K562 (cell line): Measurements from ENCODE around the gene KXD1. TPM values are rescaled to one million over a fixed set of nuclear protein-coding genes. Genes with fewer than 3 reads are reported as not detected.

Experiments used
- CAMTA2 ChIP-seq: fragments of 250-450 bp; sonication (Bioruptor Pico); conservative IDR thresholded peaks from 2 replicates; pipeline ENCODE4 v1.5.1; 2022
- CREM ChIP-seq: IDR thresholded peaks from 2 replicates; pipeline ENCODE4 v1.6.1; 2014; ENCODE audit warnings: antibody characterized with exemption, low read depth
- CXXC5 ChIP-seq: fragments of 250-450 bp; sonication (Bioruptor Pico); IDR thresholded peaks from 2 replicates; pipeline ENCODE4 v1.8.0; 2022; ENCODE audit warnings: inconsistent platforms, mild to moderate bottlenecking, moderate library complexity
- EHMT2 ChIP-seq: fragments of 450-650 bp; IDR thresholded peaks from 2 replicates; pipeline ENCODE4 v1.6.1; 2018; ENCODE audit warnings: antibody characterized with exemption
- FOXM1 ChIP-seq, 2 experiments: fragments of 450-650 bp in 1 of 2; sonication (generic) in 1 of 2; formaldehyde crosslinking in 1 of 2; IDR thresholded peaks; 2 replicates each; pipeline versions ENCODE4 v1.6.1 to v1.9.0; 2017 to 2022; ENCODE audit warnings: low read depth in 2 of 2, mild to moderate bottlenecking in 2 of 2, missing genetic modification reagents in 1 of 2, moderate library complexity in 1 of 2
- MED1 ChIP-seq: sonication (generic); formaldehyde crosslinking; IDR thresholded peaks from 2 replicates; pipeline ENCODE4 v1.8.1; 2023; ENCODE audit warnings: missing genetic modification reagents, borderline replicate concordance
- PHF8 ChIP-seq: fragments of 200-600 bp; sonication (generic); IDR thresholded peaks from 2 replicates; pipeline ENCODE4 v1.6.1; 2012; ENCODE audit warnings: mixed run types, mild to moderate bottlenecking, inconsistent platforms, low read length, moderate library complexity, borderline replicate concordance
- PTRF ChIP-seq: fragments of 450-650 bp; IDR thresholded peaks from 2 replicates; pipeline ENCODE4 v1.6.1; 2016; ENCODE audit warnings: mild to moderate bottlenecking, missing genetic modification characterization, missing compliant biosample characterization
- SMARCA5 ChIP-seq: fragments of 450-650 bp; IDR thresholded peaks from 2 replicates; pipeline ENCODE4 v1.6.1; 2016
- TAL1 ChIP-seq: fragments of 450-650 bp; IDR thresholded peaks from 2 replicates; pipeline ENCODE4 v1.6.1; 2016; ENCODE audit warnings: mild to moderate bottlenecking
- TARDBP ChIP-seq: fragments of 450-650 bp; IDR thresholded peaks from 2 replicates; pipeline ENCODE4 v1.6.1; 2016
- TOE1 ChIP-seq, 2 experiments: fragments of 450-650 bp in 1 of 2; sonication (generic) in 1 of 2; formaldehyde crosslinking in 1 of 2; IDR thresholded peaks; 2 replicates each; pipeline versions ENCODE4 v1.7.1 to v1.8.0; 2016 to 2022; ENCODE audit warnings: borderline replicate concordance in 2 of 2, mild to moderate bottlenecking in 2 of 2, antibody characterized with exemption in 1 of 2, inconsistent platforms in 1 of 2, low read depth in 1 of 2, missing genetic modification reagents in 1 of 2, moderate library complexity in 1 of 2
- ZNF12 ChIP-seq: sonication (generic); formaldehyde crosslinking; IDR thresholded peaks from 2 replicates; pipeline ENCODE4 v1.4.0; 2020; ENCODE audit warnings: mild to moderate bottlenecking, missing genetic modification reagents
- ZNF133 ChIP-seq: fragments of 250-450 bp; sonication (Bioruptor Pico); IDR thresholded peaks from 2 replicates; pipeline ENCODE4 v1.4.0; 2020; ENCODE audit warnings: mild to moderate bottlenecking
- ZNF347 ChIP-seq: fragments of 450-650 bp; formaldehyde crosslinking; IDR thresholded peaks from 2 replicates; pipeline ENCODE4 v1.4.0; 2020; ENCODE audit warnings: low read depth, mild to moderate bottlenecking, moderate library complexity
- ZNF57 ChIP-seq: fragments of 450-650 bp; formaldehyde crosslinking; IDR thresholded peaks from 2 replicates; pipeline ENCODE4 v1.4.0; 2020; ENCODE audit warnings: mild to moderate bottlenecking, moderate library complexity
- ZNF586 ChIP-seq: fragments of 450-650 bp; formaldehyde crosslinking; conservative IDR thresholded peaks from 2 replicates; pipeline ENCODE4 v1.4.0; 2020; ENCODE audit warnings: mild to moderate bottlenecking, moderate library complexity
- polyA plus RNA-seq, 8 experiments: library from polyadenylated mRNA; depleted of rRNA in 4 of 8; stranded (reverse) in 5 of 8; unstranded in 3 of 8; fragments of >200 nt; fragmentation: Nextera tagmentation in 2 of 8; fragmentation: Illumina TruSeq in 1 of 8; extraction: Ambion mirVana in 2 of 8; extraction: Trizol in 1 of 8; gene quantifications; 2 replicates each; pipeline versions ENCODE4 v1.2.1 to v1.2.3, GENCODE V29; 2011 to 2014; ENCODE audit warnings: inconsistent platforms in 1 of 8, missing spikeins in 1 of 8
- total RNA-seq, 7 experiments: library from RNA; depleted of rRNA in 6 of 7; stranded (reverse); fragments of >200 nt in 6 of 7; fragmentation: Illumina TruSeq in 2 of 7; extraction: Trizol in 2 of 7; gene quantifications; 2 replicates each; pipeline versions ENCODE4 v1.2.1 to v1.2.3, GENCODE V29; 2011 to 2021; ENCODE audit warnings: low replicate concordance in 1 of 7
- TF ChIP-seq, protein P1 (sequence below), 3 experiments: IDR thresholded peaks in 2 of 3; conservative IDR thresholded peaks in 1 of 3; 2 replicates each; pipeline ENCODE4 v1.5.1; 2011 to 2012; ENCODE audit warnings: low read length in 3 of 3, mild to moderate bottlenecking in 3 of 3, control low read depth in 2 of 3, improper control_type of control experiment in 1 of 3, inconsistent platforms in 1 of 3, low read depth in 1 of 3, mixed read lengths in 1 of 3, moderate library complexity in 1 of 3; ENCODE audit not compliant: insufficient read depth in 2 of 3
- TF ChIP-seq, protein P2 (sequence below): sonication (generic); formaldehyde crosslinking; IDR thresholded peaks from 2 replicates; pipeline ENCODE4 v1.8.1; 2023; ENCODE audit warnings: mild to moderate bottlenecking, missing genetic modification reagents
- TF ChIP-seq, protein P3 (sequence below): fragments of 450-650 bp; IDR thresholded peaks from 2 replicates; pipeline ENCODE4 v1.7.1; 2018; ENCODE audit warnings: mild to moderate bottlenecking, low read depth; ENCODE audit not compliant: partially characterized antibody

The KXD1 gene
- total and polyA plus RNA-seq, 9 of the 15 experiments (the other 6 are each of a cell fraction or from before 2014, with no cell fraction given) = 21.9 to 210 (median 118) TPM

DNA sequence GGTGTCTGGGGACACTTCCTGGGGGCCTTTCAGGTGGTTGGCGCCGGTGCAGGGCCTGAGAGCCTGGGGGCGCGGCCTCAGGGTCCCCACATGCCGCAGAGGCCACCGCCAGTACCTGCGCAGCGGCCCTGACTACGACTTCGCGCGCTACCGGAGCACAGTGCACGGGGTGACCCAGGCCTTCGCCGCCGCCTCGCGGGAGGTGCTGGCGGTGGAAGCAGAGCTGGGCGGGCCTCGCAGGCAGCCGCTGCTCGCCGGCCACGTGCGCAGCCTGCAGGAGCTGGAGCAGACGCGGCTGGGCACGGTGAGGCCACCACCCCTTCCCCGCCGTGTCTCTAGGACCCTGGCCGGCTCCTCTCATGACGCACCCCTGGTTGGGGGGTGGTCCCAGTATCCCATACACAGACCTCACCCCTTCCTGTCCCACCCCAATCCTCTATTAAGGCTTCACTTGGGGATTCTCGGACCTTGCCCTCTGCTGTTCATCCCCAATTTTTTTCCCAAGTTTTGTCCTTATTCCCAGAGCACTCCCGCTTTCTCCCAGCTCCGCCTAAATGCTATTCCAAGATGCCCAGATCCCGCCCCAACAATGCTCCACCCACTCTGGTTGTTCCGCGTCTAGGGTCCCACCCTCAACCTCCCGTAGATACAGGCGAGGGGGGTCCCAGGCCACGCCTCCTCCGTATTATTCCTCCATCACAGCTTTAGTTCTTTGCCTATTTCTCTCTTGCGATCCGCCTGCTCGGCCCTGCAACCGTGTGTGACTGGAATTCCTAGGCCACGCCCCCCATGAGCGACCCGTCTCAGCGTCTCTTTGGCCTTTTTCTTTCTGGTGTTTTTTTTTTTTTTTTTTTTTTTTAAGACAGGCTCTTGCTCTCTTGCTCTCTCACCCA, 32.0 kb downstream of the KXD1 start (continued):
- TF ChIP-seq MED1 (CRISPR knock-in tag) (no peak), PHF8 (peak; percentile 42; the same call in 1 of the 2 replicates), EHMT2 (no peak), TAL1 (no peak), CXXC5 (CRISPR knock-in tag) (peak; percentile 52), FOXM1 (IDR thresholded peaks at IDR 0.05; ENCODE audit: low read depth) (no peak), FOXM1 (CRISPR knock-in tag; IDR thresholded peaks at IDR 0.05; ENCODE audit: low read depth) (peak; percentile 84; the same call in 1 of the 2 replicates), ZNF133 (CRISPR knock-in tag) (no peak), ZNF12 (CRISPR knock-in tag) (peak; percentile 21; the same call in 1 of the 2 replicates), CAMTA2 (CRISPR knock-in tag) (no peak), TOE1 (IDR thresholded peaks at IDR 0.05; ENCODE audit: borderline replicate concordance) (no peak), TOE1 (CRISPR knock-in tag; IDR thresholded peaks at IDR 0.05; ENCODE audit: borderline replicate concordance, low read depth) (no peak), ZNF347 (no peak), TARDBP (no peak), ZNF57 (no peak), CREM (peak; percentile 62; the same call in 1 of the 2 replicates), PTRF (tag) (no peak), ZNF586 (CRISPR knock-in tag) (no peak), SMARCA5 (no peak)
- TF ChIP-seq, protein P1, sequence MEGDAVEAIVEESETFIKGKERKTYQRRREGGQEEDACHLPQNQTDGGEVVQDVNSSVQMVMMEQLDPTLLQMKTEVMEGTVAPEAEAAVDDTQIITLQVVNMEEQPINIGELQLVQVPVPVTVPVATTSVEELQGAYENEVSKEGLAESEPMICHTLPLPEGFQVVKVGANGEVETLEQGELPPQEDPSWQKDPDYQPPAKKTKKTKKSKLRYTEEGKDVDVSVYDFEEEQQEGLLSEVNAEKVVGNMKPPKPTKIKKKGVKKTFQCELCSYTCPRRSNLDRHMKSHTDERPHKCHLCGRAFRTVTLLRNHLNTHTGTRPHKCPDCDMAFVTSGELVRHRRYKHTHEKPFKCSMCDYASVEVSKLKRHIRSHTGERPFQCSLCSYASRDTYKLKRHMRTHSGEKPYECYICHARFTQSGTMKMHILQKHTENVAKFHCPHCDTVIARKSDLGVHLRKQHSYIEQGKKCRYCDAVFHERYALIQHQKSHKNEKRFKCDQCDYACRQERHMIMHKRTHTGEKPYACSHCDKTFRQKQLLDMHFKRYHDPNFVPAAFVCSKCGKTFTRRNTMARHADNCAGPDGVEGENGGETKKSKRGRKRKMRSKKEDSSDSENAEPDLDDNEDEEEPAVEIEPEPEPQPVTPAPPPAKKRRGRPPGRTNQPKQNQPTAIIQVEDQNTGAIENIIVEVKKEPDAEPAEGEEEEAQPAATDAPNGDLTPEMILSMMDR (IDR thresholded peaks at IDR 0.05 in 2 of 3, conservative IDR thresholded peaks at IDR 0.05 in 1 of 3; ENCODE audit: insufficient read depth in 2 of 3, low read depth in 1 of 3, low read length in 3 of 3) = peak; percentile 24 to 57 (median 30); a peak in 4 of 6 replicates
- TF ChIP-seq, protein P2, sequence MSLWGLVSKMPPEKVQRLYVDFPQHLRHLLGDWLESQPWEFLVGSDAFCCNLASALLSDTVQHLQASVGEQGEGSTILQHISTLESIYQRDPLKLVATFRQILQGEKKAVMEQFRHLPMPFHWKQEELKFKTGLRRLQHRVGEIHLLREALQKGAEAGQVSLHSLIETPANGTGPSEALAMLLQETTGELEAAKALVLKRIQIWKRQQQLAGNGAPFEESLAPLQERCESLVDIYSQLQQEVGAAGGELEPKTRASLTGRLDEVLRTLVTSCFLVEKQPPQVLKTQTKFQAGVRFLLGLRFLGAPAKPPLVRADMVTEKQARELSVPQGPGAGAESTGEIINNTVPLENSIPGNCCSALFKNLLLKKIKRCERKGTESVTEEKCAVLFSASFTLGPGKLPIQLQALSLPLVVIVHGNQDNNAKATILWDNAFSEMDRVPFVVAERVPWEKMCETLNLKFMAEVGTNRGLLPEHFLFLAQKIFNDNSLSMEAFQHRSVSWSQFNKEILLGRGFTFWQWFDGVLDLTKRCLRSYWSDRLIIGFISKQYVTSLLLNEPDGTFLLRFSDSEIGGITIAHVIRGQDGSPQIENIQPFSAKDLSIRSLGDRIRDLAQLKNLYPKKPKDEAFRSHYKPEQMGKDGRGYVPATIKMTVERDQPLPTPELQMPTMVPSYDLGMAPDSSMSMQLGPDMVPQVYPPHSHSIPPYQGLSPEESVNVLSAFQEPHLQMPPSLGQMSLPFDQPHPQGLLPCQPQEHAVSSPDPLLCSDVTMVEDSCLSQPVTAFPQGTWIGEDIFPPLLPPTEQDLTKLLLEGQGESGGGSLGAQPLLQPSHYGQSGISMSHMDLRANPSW = 0 out of 2 replicates have a peak, but pooled peaks have one; percentile 73
- TF ChIP-seq, protein P3, sequence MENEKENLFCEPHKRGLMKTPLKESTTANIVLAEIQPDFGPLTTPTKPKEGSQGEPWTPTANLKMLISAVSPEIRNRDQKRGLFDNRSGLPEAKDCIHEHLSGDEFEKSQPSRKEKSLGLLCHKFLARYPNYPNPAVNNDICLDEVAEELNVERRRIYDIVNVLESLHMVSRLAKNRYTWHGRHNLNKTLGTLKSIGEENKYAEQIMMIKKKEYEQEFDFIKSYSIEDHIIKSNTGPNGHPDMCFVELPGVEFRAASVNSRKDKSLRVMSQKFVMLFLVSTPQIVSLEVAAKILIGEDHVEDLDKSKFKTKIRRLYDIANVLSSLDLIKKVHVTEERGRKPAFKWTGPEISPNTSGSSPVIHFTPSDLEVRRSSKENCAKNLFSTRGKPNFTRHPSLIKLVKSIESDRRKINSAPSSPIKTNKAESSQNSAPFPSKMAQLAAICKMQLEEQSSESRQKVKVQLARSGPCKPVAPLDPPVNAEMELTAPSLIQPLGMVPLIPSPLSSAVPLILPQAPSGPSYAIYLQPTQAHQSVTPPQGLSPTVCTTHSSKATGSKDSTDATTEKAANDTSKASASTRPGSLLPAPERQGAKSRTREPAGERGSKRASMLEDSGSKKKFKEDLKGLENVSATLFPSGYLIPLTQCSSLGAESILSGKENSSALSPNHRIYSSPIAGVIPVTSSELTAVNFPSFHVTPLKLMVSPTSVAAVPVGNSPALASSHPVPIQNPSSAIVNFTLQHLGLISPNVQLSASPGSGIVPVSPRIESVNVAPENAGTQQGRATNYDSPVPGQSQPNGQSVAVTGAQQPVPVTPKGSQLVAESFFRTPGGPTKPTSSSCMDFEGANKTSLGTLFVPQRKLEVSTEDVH = no peak
